ENCODE measurements around the gene RANBP10.

Gene RANBP10

GRCh38 chr16:67828651-67829050 is 22.3 kb upstream of the RANBP10 start:
- no peak for DNase-seq

- no peak for DNase-seq
Measured at GRCh38 chr16:67825906-67826305, 19.5 kb upstream of the RANBP10 start.

- DNase-seq, result no peak
Measured at GRCh38 chr16:67825119-67825518, 18.8 kb upstream of the RANBP10 start.

GRCh38 chr16:67822511-67822910 is 16.2 kb upstream of the RANBP10 start:
- DNase-seq, result no peak

- DNase-seq, result no peak
Measured at GRCh38 chr16:67820608-67821259, 14.4 kb upstream of the RANBP10 start.

GRCh38 chr16:67814567-67814966 is 8.2 kb upstream of the RANBP10 start:
- DNase-seq, result no peak

- no peak for DNase-seq
Measured at GRCh38 chr16:67811899-67812298, 5.5 kb upstream of the RANBP10 start.

- DNase-seq, result no peak
Measured at GRCh38 chr16:67807148-67807682, 855 bp upstream of the RANBP10 start.

- peak in 5 of 51 donors; percentile 7 to 43 (median 27) for DNase-seq
Measured at GRCh38 chr16:67805718-67806427, 487 bp downstream of the RANBP10 start.

- no peak for DNase-seq
Measured at GRCh38 chr16:67804853-67805542, 1.4 kb downstream of the RANBP10 start.

- DNase-seq, result no peak
Measured at GRCh38 chr16:67803894-67804293, 2.5 kb downstream of the RANBP10 start.

- DNase-seq, result no peak
Measured at GRCh38 chr16:67801883-67802282, 4.5 kb downstream of the RANBP10 start.

GRCh38 chr16:67801241-67801640 is 5.1 kb downstream of the RANBP10 start:
- no peak for DNase-seq

GRCh38 chr16:67800338-67800926 is 5.9 kb downstream of the RANBP10 start:
- DNase-seq, result no peak

GRCh38 chr16:67796099-67796718 is 10.2 kb downstream of the RANBP10 start:
- no peak for DNase-seq

GRCh38 chr16:67790071-67790470 is 16.3 kb downstream of the RANBP10 start:
- no peak for DNase-seq

- no peak for DNase-seq
Measured at GRCh38 chr16:67786491-67786890, 19.9 kb downstream of the RANBP10 start.

- no peak for DNase-seq
Measured at GRCh38 chr16:67783353-67783725, 23.0 kb downstream of the RANBP10 start.

GRCh38 chr16:67782567-67783352 is 23.6 kb downstream of the RANBP10 start:
- DNase-seq, result no peak

GRCh38 chr16:67781565-67781921 is 24.8 kb downstream of the RANBP10 start:
- DNase-seq, result no peak
